ENCODE data around the gene CA11.
A peak's percentile ranks its signal among the peaks of the same experiment; 100 is the strongest.

The CA11 gene

DNA sequence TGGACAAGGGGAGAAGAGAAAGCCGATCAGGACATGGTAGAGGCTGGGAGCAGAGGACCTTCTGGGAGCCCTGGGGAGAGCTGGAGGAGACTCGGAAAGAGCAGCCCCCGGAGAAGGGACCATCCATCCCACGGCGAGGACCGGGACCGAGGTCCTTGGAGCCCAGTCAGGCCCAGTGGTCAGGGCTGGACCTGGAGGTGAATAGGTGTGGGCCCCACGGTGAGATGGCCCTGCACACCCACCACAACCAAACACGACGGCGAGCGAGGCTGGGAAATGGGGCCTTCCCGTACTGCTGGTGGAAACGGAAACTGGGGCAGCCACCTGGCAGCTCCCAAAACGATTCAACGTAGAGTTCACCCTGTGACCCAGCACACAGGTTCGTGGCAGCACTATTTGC lies 30.5 kb upstream of the CA11 start:
- no peak for TF ChIP-seq CEBPB (IDR thresholded peaks at IDR 0.05)
- TF ChIP-seq ZBTB7A (IDR thresholded peaks at IDR 0.05; ENCODE audit: low read depth): no peak
- TF ChIP-seq, protein P1, sequence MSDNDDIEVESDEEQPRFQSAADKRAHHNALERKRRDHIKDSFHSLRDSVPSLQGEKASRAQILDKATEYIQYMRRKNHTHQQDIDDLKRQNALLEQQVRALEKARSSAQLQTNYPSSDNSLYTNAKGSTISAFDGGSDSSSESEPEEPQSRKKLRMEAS (IDR thresholded peaks at IDR 0.05): no peak
- TF ChIP-seq EP300 (IDR thresholded peaks at IDR 0.05; ENCODE audit: borderline replicate concordance): no peak
- no peak for TF ChIP-seq RAD21 (IDR thresholded peaks at IDR 0.05; ENCODE audit: low read depth)
- TF ChIP-seq TEAD4 (IDR thresholded peaks at IDR 0.05): no peak
- TF ChIP-seq EGR1 (IDR thresholded peaks at IDR 0.05): no peak
- TF ChIP-seq FOXM1 (IDR thresholded peaks at IDR 0.05; ENCODE audit: borderline replicate concordance, low read depth): no peak
- no peak for TF ChIP-seq YY1 (IDR thresholded peaks at IDR 0.05; ENCODE audit: low read depth)
- no peak for TF ChIP-seq CREB1 (IDR thresholded peaks at IDR 0.05; ENCODE audit: low read depth)

GRCh38 chr19:48674921-48675824 lies 29.2 kb upstream of the CA11 start:
- no peak for TF ChIP-seq ZBTB7A (IDR thresholded peaks at IDR 0.05; ENCODE audit: low read depth)
- peak; percentile 78 for TF ChIP-seq RAD21 (IDR thresholded peaks at IDR 0.05; ENCODE audit: low read depth)
- TF ChIP-seq, protein P1 (IDR thresholded peaks at IDR 0.05): peak; percentile 9; the same call in 1 of the 2 replicates
- TF ChIP-seq CREB1 (IDR thresholded peaks at IDR 0.05; ENCODE audit: low read depth): no peak
- TF ChIP-seq FOXM1 (IDR thresholded peaks at IDR 0.05; ENCODE audit: borderline replicate concordance, low read depth): no peak
- no peak for TF ChIP-seq EP300 (IDR thresholded peaks at IDR 0.05; ENCODE audit: borderline replicate concordance)
- no peak for TF ChIP-seq NFIC (IDR thresholded peaks at IDR 0.05)
- no peak for TF ChIP-seq TCF12 (IDR thresholded peaks at IDR 0.05; ENCODE audit: low read depth)
- TF ChIP-seq REST (IDR thresholded peaks at IDR 0.05; ENCODE audit: low read depth): no peak
- peak; percentile 62 for TF ChIP-seq YY1 (IDR thresholded peaks at IDR 0.05; ENCODE audit: low read depth)
- TF ChIP-seq TEAD4 (IDR thresholded peaks at IDR 0.05): peak; percentile 55
- no peak for TF ChIP-seq CEBPB (IDR thresholded peaks at IDR 0.05)

DNA sequence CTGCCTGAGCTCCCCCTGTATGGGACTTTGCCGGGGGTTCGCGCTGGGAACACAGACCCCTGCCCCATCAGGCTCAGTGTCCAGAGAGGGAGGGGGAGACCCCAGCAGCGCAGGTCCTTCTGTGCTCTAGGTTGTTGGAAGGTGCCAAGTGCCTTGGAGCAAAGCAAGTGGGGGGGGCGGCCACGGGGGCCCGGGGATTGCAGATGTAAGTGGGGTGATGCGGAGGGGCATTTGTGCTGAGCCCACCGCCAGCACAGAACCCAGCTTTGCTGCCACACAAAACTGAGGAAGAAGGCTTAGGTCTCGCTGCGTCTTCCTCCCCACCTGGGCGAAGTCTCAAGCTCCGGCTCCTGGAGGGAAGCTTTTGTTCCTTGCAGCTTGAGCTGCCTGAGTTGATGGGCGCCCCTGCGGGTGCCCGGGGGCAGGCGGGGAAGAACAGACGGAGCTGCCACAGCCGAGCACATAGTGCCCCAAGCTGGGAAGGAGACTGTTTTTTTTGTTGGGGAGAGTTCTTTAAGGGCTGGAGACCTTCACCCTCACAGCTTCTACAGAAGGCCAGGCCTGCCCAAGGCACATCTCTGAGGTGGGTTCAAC lies 28.3 kb upstream of the CA11 start:
- TF ChIP-seq RAD21 (IDR thresholded peaks at IDR 0.05; ENCODE audit: low read depth) (no peak), NFIC (IDR thresholded peaks at IDR 0.05) (no peak), FOXM1 (IDR thresholded peaks at IDR 0.05; ENCODE audit: borderline replicate concordance, low read depth) (no peak), TCF12 (IDR thresholded peaks at IDR 0.05; ENCODE audit: low read depth) (no peak)

DNA sequence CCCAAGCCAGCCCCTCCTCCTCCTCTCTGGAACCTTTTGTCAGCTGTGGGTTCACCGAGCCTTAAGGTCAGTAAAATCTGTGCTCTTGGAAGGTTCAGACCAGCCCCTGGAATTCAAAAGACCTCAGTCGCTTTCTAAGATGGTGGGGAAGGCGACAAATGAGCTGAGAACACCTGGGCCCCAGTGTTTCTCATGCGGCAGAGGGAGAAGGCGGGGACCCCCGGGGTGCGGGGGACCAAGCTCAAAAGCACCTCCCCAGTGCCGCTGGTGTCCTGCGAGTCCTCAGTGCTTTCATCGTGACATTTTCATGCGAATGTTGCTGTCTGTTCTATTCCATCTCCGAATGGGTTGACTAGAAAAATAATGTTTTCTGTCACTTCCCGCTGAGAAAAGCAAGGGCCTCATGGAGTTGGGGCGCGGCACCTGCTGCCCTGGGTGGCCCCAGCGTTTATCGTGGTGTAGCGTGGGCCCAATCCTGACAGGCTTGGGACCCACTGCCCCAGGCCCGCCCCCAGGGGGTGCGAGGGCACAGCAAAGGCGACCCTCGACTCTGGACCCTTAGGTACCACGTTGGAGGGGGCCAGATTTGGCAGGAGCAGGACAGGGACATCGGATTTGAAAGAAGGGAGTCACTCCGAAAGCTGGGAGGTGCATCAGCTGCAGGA lies 27.6 kb upstream of the CA11 start:
- TF ChIP-seq YY1 (IDR thresholded peaks at IDR 0.05; ENCODE audit: low read depth) (no peak), RAD21 (IDR thresholded peaks at IDR 0.05; ENCODE audit: low read depth) (no peak), NFIC (IDR thresholded peaks at IDR 0.05) (no peak), CREB1 (IDR thresholded peaks at IDR 0.05; ENCODE audit: low read depth) (no peak), REST (IDR thresholded peaks at IDR 0.05; ENCODE audit: low read depth) (no peak), EP300 (IDR thresholded peaks at IDR 0.05; ENCODE audit: borderline replicate concordance) (no peak), TAF1 (IDR thresholded peaks at IDR 0.05; ENCODE audit: low read depth) (no peak), USF1 (IDR thresholded peaks at IDR 0.05) (no peak), CEBPB (IDR thresholded peaks at IDR 0.05) (no peak), TEAD4 (IDR thresholded peaks at IDR 0.05) (no peak), EGR1 (IDR thresholded peaks at IDR 0.05) (no peak), TCF12 (IDR thresholded peaks at IDR 0.05; ENCODE audit: low read depth) (no peak), FOXM1 (IDR thresholded peaks at IDR 0.05; ENCODE audit: borderline replicate concordance, low read depth) (no peak), ZBTB7A (IDR thresholded peaks at IDR 0.05; ENCODE audit: low read depth) (no peak)
- TF ChIP-seq, protein P1 (IDR thresholded peaks at IDR 0.05): no peak

- TF ChIP-seq REST (IDR thresholded peaks at IDR 0.05; ENCODE audit: low read depth) (no peak), FOXM1 (IDR thresholded peaks at IDR 0.05; ENCODE audit: borderline replicate concordance, low read depth) (no peak), TCF12 (IDR thresholded peaks at IDR 0.05; ENCODE audit: low read depth) (no peak), CREB1 (IDR thresholded peaks at IDR 0.05; ENCODE audit: low read depth) (no peak), TAF1 (IDR thresholded peaks at IDR 0.05; ENCODE audit: low read depth) (no peak), RAD21 (IDR thresholded peaks at IDR 0.05; ENCODE audit: low read depth) (no peak), EP300 (IDR thresholded peaks at IDR 0.05; ENCODE audit: borderline replicate concordance) (no peak), NFIC (IDR thresholded peaks at IDR 0.05) (no peak), CEBPB (IDR thresholded peaks at IDR 0.05) (no peak), TEAD4 (IDR thresholded peaks at IDR 0.05) (no peak), EGR1 (IDR thresholded peaks at IDR 0.05) (no peak), ZBTB7A (IDR thresholded peaks at IDR 0.05; ENCODE audit: low read depth) (no peak), YY1 (IDR thresholded peaks at IDR 0.05; ENCODE audit: low read depth) (no peak)
- TF ChIP-seq, protein P1 (IDR thresholded peaks at IDR 0.05): no peak
Measured at GRCh38 chr19:48672994-48673393, 27.0 kb upstream of the CA11 start, which contains the start of gene NTN5. NTN5 (minus strand) TSS chr19:48673017; CDS start chr19:48670986, 2,031 bp downstream.
